Panc1 (cell line): Measurements from ENCODE around the gene FLRT3. TPM values are rescaled to one million over a fixed set of nuclear protein-coding genes. Genes with fewer than 3 reads are reported as not detected.

Source experiments
- ATAC-seq: fragments of 200-7000 bp; cut with Tn5 transposase; 2 replicates; pipeline ENCODE4 v1.9.1; 2020; ENCODE audit warnings: mild to moderate bottlenecking, moderate library complexity
- BruUV-seq: library from RNA; stranded (reverse); fragments of 400-500 nt; replicated peaks from 2 replicates; lab custom pipeline; 2021; lab: Mats Ljungman, UMichigan
- CTCF ChIA-PET: fragments of 300-600 bp; sonication (Branson Sonifier 250); formaldehyde crosslinking; loops from one replicate; lab custom pipeline; 2022; ENCODE audit warnings: antibody characterized with exemption; lab: Charles Lee
- POLR2A ChIA-PET: fragments of 300-600 bp; sonication (Branson Sonifier 250); formaldehyde crosslinking; loops from one replicate; lab custom pipeline; 2022; ENCODE audit warnings: antibody characterized with exemption; lab: Charles Lee
- DNase-seq: peaks from one replicate; pipeline ENCODE4 v3.0.0-alpha.2; 2010; ENCODE audit warnings: low read depth, low spot score
- H3K27ac ChIP-seq: 2 replicates; pipeline ENCODE4 v1.5.1; 2011; ENCODE audit warnings: mild to moderate bottlenecking, low read length, inconsistent platforms
- H3K27me3 ChIP-seq: fragments of 200-500 bp; sonication (Bioruptor generic); 2 replicates; pipeline ENCODE4 v1.6.0; 2014; ENCODE audit warnings: low read length, inconsistent platforms; ENCODE audit not compliant: control insufficient read depth, insufficient read depth
- H3K36me3 ChIP-seq: fragments of 200-500 bp; sonication (Bioruptor generic); 2 replicates; pipeline ENCODE4 v1.5.1; 2014; ENCODE audit warnings: inconsistent platforms, mild to moderate bottlenecking, low read length, moderate library complexity; ENCODE audit not compliant: control insufficient read depth, insufficient read depth
- H3K4me1 ChIP-seq: 2 replicates; pipeline ENCODE4 v1.5.1; 2011; ENCODE audit warnings: inconsistent platforms, mild to moderate bottlenecking, low read length, moderate library complexity; ENCODE audit not compliant: control insufficient read depth, insufficient read depth
- H3K4me3 ChIP-seq, 2 experiments: 2 replicates each; pipeline ENCODE4 v1.5.1; 2011 to 2012; ENCODE audit warnings: low read depth in 2 of 2, low read length in 2 of 2, mild to moderate bottlenecking in 2 of 2, inconsistent platforms in 1 of 2, moderate library complexity in 1 of 2
- H3K9me3 ChIP-seq: fragments of 200-500 bp; sonication (Bioruptor generic); 2 replicates; pipeline ENCODE4 v1.5.1; 2014; ENCODE audit warnings: low read depth, mild to moderate bottlenecking, inconsistent platforms, low read length, moderate library complexity; ENCODE audit not compliant: control insufficient read depth, insufficient read depth
- CTCF ChIP-seq: fragments of 450-650 bp; IDR thresholded peaks from 2 replicates; pipeline ENCODE4 v1.5.1; 2017; ENCODE audit warnings: mild to moderate bottlenecking
- POLR2AphosphoS5 ChIP-seq: IDR thresholded peaks from 2 replicates; pipeline ENCODE4 v1.6.1; 2012; ENCODE audit warnings: mild to moderate bottlenecking, low read depth, low read length, moderate library complexity
- SIN3A ChIP-seq: IDR thresholded peaks from 2 replicates; pipeline ENCODE4 v1.6.1; 2012; ENCODE audit warnings: low read depth, mild to moderate bottlenecking, low read length, moderate library complexity, borderline replicate concordance; ENCODE audit not compliant: insufficient read depth
- TCF7L2 ChIP-seq: IDR thresholded peaks from 2 replicates; pipeline ENCODE4 v1.6.1; 2011; ENCODE audit warnings: mild to moderate bottlenecking, low read depth, low read length, inconsistent platforms
- in situ Hi-C: cut with HindIII; loops from 2 replicates; pipeline ENCODE4 v1.10.0; 2016; ENCODE audit warnings: low sequenced_read_pairs, low pct_unique_long_range_greater_than_20kb
- intact Hi-C: fragments of 100-400 bp; cut with micrococcal nuclease; formaldehyde crosslinking; loops from one replicate; pipeline ENCODE4 v1.10.0; 2022; ENCODE audit not compliant: unreplicated experiment
- total RNA-seq: library from RNA; stranded (reverse); gene quantifications from one replicate; pipeline ENCODE4 v1.2.1, GENCODE V29; 2021; ENCODE audit not compliant: unreplicated experiment
- TF ChIP-seq, protein P1 (sequence below), 2 experiments: IDR thresholded peaks; 2 replicates each; pipeline ENCODE4 v1.6.1; 2011 to 2012; ENCODE audit warnings: low read depth in 2 of 2, control low read depth in 1 of 2, low read length in 1 of 2, mild to moderate bottlenecking in 1 of 2, moderate library complexity in 1 of 2; ENCODE audit not compliant: insufficient read depth in 1 of 2

The FLRT3 gene
- total RNA-seq, 1 experiment from 2014 or later, result 0.67 TPM

DNA sequence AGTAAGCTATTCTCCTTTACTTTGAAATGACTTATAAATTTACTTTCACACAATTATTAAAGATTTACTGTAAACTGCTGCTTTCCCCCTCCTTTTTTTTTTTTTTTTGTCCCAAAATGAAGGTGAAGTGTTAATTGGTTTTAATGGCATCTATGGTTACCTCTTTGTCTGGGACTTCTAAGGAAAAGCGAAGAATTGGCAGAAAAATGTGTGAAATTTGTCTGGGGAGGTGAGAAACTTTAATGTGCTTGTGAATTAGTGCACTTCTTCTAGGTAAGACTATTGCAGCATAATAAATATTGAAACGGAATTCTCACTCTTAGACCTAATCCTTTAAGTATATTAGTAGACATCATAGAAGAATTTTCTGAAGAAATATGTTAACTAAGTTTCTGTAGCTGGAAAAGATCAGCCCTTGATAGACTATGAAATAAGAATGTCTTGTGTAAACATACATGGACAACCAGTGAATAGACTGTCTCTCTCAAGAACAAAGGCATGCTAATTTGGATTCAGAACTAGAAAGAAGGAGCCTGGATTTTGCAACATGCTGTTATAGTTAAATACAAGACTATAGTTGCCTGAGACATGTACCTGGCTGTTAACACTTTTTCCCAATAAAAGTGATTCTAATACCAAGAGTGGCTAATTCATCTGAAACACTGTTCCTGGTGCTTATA, 23.9 kb downstream of the FLRT3 start:
- no peak overlapping the region for H3K4me3 ChIP-seq
- no peak for DNase-seq
- BruUV-seq, result no TSS peak
- TF ChIP-seq TCF7L2 (no peak), SIN3A (no peak), POLR2AphosphoS5 (no peak), CTCF (no peak)
- TF ChIP-seq, protein P1, sequence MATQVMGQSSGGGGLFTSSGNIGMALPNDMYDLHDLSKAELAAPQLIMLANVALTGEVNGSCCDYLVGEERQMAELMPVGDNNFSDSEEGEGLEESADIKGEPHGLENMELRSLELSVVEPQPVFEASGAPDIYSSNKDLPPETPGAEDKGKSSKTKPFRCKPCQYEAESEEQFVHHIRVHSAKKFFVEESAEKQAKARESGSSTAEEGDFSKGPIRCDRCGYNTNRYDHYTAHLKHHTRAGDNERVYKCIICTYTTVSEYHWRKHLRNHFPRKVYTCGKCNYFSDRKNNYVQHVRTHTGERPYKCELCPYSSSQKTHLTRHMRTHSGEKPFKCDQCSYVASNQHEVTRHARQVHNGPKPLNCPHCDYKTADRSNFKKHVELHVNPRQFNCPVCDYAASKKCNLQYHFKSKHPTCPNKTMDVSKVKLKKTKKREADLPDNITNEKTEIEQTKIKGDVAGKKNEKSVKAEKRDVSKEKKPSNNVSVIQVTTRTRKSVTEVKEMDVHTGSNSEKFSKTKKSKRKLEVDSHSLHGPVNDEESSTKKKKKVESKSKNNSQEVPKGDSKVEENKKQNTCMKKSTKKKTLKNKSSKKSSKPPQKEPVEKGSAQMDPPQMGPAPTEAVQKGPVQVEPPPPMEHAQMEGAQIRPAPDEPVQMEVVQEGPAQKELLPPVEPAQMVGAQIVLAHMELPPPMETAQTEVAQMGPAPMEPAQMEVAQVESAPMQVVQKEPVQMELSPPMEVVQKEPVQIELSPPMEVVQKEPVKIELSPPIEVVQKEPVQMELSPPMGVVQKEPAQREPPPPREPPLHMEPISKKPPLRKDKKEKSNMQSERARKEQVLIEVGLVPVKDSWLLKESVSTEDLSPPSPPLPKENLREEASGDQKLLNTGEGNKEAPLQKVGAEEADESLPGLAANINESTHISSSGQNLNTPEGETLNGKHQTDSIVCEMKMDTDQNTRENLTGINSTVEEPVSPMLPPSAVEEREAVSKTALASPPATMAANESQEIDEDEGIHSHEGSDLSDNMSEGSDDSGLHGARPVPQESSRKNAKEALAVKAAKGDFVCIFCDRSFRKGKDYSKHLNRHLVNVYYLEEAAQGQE (IDR thresholded peaks at IDR 0.05; ENCODE audit: insufficient read depth in 1 of 2, low read depth in 2 of 2, low read length in 1 of 2), result no peak
- no peaks in the 10 kb centered on the region for H3K27me3 ChIP-seq
- intact Hi-C loops, result no loop called here
- no peak overlapping the region for H3K27ac ChIP-seq
- POLR2A ChIA-PET, result no interaction called here
- in situ Hi-C loops, result no loop called here
- CTCF ChIA-PET, result no interaction called here
- no peaks in the 10 kb centered on the region for H3K9me3 ChIP-seq
- ATAC-seq, result no peak
- H3K36me3 ChIP-seq, result no peaks in the 10 kb centered on the region
- no peaks in the 10 kb centered on the region for H3K4me1 ChIP-seq

- Histone ChIP-seq H3K4me3 (no peak overlapping the region), H3K27me3 (no peaks in the 10 kb centered on the region), H3K36me3 (no peaks in the 10 kb centered on the region), H3K27ac (no peak overlapping the region), H3K4me1 (no peaks in the 10 kb centered on the region), H3K9me3 (no peaks in the 10 kb centered on the region)
- CTCF ChIA-PET, result no interaction called here
- no peak for ATAC-seq
- intact Hi-C loops (no loop called here), in situ Hi-C loops (no loop called here)
- POLR2A ChIA-PET, result no interaction called here
- TF ChIP-seq POLR2AphosphoS5 (no peak), CTCF (no peak), SIN3A (no peak), TCF7L2 (no peak)
- TF ChIP-seq, protein P1 (IDR thresholded peaks at IDR 0.05; ENCODE audit: insufficient read depth in 1 of 2, low read depth in 2 of 2, low read length in 1 of 2), result no peak
- DNase-seq, result no peak
- no TSS peak for BruUV-seq
These were observed 25.4 kb downstream of the FLRT3 start for GRCh38 chr20:14312001-14312400.
